HS-27A (cell line): ENCODE results near the gene BMPR2.
"Not testable (repeated sequence)": the region's sequence is repeated elsewhere in the genome, so short reads cannot be mapped to it uniquely, and the experiment has no call there.

Source experiments
- DNase-seq: peaks from one replicate; pipeline ENCODE4 v3.0.0-alpha.2; 2012; ENCODE audit warnings: low read depth, missing footprints

BMPR2 gene

DNA sequence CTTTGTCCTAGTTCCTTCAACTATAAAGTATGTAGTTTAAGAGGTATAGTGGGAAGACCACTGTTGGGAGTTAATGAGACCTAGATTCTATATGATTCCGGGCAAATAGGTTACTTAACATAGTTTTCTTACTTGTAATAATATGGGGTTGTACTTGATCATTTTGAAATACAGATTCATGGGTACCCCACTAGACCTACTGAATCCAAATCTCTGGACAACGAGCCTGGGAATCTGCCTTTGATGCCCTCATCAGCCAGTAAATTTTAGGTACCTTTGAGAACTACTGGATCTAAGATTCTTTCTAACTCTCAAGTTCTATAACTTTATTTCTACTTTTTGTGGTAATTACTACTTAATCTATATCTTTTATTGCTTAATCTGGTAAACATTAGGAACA, 6.6 kb downstream of the BMPR2 start:
- no peak for DNase-seq

DNA sequence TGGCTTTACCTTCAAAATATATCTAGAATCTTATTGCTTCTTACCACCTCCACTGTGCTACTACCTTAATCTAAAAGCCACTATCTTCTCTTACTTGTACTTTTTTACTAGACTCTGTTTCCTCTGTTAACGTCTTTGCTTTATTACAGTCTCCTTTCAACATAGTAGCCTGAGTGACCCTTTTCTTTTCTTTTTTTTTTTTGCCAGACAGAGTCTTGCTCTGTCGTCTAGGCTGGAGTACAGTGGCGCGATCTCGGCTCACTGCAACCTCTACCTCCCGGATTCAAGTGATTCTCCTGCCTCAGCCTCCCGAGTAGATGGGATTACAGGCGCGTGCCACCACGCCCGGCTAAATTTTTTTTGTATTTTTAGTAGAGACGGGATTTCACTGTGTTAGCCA, 10.4 kb downstream of the BMPR2 start:
- not testable (repeated sequence) for DNase-seq

DNA sequence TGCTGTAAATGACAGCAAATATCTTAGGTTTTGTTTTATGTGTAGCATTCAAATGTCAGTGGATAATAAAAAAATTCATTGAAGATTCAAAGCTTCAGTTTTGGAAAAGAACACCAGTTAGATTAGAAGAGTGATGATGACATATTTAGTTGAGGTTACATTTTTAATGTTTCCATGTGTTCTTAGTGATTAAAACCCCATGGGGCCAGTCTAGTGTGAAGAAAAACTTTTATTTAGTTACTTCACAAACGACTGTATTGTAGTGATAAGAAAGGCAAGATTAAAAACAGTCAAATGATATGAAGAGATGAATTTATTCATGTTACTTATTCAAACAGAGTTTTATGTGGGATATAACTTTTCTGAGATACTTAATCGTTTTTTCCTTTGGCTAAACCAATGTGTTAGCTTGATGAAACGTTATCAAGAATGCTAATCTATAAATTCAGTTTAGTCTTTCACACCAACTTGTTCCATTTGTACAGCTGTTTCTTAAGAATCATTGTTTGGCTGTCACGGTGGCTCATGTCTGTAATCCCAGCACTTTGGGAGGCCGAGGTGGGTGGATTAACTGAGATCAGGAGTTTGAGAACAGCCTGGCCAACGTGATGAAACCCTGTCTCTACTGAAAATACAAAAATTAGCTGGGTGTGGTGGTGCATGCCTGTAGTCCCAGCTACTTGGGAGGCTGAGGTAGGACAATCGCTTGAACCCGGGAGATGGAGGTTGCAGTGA, 11.6 kb downstream of the BMPR2 start:
- DNase-seq = no peak

DNA sequence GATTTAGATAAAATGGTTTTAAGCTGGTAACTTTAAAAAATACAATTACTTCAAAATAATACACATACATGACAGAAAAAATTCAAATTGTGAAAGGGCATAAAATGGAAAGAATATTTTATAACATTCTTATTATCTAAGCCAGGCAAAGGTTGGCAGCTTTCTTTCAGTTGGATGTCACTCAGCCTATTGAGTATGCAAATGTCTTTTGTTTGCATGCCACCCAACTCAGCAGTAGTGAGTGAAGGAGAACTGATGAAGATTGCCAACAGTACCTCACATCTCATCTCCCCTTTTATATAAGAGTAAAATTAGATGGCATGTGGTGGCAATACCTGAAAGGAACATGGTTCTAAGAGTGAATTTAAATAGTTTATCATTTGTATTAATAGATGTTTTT, 24.8 kb downstream of the BMPR2 start:
- DNase-seq = no peak

DNA sequence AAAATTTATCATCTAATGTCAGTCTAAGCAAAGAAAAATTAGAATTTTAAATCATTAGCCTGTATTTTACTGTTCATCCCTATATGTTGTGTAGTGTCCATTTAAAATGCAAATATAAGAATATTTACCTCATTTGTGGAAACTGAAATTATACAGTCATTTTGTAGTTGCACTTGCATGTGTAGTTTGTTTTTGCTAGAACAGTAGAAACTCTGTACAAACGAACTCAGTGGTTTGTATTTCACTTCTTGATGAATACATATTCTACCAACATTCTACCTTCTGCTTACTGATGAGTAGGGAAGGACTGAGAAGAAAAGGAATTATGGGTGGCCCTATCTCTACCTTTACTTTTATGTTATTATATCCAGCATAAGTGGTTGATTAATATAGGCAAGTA, 29.7 kb downstream of the BMPR2 start:
- no peak for DNase-seq

DNA sequence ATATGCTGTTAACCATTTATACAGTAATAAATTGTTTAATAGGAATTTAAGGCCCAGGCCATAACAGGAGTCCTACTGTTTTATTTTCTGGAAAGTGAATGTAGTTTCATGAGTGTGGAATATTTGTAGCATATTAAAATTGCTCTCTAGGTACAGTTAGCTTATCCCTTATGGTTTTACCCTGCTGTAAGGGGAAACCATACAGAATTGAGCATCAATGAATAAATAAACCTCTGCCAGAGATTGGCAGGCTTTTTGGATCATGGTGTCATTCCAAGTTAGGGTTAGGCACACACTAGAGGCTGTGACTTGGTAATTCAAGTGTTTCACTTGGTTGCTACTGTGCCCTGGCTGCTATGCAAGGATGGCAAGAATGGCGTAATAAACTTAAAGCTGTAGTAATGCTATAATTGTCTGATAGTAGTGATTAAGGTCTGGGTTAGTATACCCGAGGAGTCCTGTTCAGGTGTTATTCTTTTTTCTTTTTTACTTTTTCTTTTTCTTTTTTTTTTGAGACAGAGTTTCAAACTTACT, 30.4 kb downstream of the BMPR2 start:
- no peak for DNase-seq

DNA sequence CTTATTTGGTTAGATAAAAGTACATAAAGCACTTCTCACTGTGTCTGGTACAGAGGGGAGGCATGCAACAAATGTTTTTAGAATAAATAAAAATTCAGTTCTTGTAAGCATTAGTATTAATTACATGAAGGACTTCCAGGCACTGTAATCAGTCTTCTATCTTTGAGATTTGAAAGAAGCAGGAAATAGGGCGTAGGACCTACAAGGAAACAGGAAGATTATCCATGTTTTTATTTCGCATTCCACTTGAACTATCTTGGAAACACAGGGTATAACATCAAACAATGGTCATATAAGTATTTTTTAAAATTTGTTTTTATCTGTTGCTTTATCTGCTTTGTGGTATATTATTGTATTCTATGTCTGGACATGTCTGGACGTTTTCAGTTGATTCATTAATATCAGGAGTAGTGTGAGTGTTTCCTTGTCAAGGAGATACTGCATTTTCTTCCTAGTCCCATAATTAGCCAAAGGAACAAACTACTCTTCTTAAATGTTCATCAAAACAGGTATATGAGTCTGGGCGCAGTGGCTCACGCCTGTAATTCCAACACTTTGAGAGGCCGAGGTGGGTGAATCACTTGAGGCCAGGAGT, 32.5 kb downstream of the BMPR2 start:
- no peak for DNase-seq

DNA sequence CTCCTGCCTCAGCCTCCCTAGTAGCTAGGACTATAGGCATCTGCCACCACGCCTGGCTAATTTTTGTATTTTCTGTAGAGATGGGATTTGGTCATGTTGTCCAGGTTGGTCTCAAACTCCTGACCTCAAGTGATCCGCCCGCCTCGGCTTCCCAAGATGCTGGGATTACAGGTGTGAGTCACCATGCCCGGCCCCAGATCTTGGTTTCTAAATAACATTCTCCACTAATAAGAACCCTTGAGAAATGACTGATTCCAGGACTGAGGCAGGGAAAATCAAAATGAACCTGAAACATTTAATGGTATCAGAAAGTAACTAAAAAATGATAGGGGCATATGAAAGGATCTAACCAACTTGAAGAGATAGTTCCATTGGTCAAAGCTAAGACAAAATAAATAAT, 34.0 kb downstream of the BMPR2 start:
- DNase-seq = no peak

DNA sequence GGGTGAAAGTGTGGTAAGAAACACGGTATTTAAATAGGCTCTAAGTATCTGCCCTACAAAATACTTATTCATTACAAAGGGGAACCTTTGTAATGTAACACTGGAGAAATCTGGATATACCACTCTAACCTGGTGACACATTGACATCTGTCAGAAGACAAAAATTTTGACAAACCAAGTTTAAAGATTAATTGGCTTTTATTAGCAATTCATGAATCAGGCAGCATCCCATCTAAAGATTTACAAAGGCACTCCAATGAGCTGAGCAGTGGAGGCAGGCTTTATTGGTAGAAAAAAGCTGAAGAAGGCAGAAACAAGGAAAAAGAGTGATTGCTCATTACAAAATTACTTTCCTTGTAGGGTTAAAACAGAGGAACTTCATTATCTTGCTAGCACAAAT, 35.0 kb downstream of the BMPR2 start:
- no peak for DNase-seq

DNA sequence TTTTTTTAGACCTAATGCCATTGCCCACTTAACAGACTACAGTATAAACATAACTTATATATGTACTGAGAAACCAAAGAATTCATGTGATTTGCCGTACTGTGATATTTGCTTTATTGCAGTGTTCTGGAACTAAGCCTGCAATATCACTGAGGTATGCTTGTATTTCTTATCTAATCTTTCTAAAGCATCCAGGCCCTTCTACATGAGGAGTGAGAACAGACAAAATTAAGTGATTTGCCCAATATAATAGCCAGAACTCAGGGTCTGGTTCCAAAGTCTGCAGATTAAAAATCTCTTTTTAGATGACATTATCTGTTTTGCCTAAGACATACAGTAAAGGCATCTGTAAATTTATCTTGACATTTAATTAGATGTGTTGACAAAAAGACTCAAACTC, 41.9 kb downstream of the BMPR2 start:
- DNase-seq = no peak

DNA sequence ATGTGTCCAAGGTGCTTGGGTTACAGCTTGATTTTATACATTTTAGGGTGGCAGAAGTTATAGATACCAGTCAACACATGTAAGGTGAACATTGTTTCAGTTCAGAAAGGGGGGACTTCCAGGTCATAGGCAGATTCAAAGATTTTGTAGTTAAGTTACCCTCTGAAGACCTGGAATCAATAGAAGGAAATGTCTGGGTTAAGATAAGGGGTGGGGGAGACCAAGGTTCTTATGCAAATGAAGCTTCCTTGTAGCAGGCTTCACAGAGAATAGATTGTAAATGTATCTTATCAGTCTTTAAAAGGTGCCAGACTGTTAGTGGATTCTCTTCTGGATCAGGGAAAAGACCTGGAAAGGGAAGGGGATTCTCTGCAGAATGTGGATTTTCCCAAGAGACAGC, 42.4 kb downstream of the BMPR2 start:
- no peak for DNase-seq

DNA sequence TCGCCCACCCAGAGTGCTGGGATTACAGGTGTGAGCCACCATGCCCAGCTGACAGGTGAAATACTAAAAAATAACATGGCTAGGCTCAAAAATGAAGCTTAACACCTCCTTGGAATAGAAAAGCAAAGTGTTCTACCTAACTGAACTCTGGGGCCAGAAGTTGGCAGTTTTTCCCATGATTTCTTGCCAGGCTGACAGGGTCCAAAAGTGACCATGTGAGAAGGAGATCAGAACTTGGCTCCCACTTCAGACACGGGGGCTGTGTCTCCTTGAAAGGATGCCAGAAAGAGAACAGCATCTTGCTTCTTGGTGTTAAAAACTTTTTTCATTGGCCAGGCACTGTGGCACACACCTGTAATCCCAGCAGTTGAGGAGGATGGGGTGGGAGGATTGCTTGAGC, 47.0 kb downstream of the BMPR2 start:
- DNase-seq = no peak

DNA sequence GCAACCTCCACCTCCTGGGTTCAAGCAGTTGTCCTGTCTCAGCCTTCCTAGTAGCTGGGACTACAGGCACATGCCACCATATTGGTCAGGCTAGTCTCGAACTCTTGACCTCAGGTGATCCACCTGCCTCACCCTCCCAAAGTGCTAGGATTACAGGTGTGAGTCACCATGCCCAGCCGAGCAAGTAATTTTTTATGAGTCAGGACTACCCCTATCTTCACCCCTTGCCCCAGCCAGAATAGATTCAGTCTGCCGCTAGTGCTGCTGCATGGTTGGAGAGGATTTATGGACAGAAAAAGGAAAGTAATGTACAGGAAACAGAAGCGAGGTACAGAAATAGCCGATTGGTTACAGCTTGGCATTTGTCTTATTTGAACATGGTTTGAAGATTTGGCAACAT, 48.9 kb downstream of the BMPR2 start:
- no peak for DNase-seq

DNA sequence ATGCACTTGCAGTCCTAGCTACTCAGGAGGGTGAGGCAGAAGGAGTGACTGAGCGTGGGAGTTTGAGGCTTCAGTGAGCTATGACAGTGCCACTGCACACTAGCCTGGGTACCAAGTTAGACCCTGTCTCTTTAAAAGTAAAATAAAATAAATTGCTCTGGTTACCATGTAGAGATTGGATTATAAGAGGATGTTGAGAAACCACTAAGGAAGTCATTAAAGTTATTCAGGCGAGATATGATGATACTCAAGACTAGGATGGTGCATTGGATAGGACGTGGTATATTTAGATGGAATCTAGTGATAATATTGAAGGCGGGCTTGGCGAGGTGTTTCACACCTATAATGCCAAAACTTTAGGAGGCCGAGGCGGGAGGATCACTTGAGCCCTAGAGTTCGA, 50.6 kb downstream of the BMPR2 start:
- no peak for DNase-seq

DNA sequence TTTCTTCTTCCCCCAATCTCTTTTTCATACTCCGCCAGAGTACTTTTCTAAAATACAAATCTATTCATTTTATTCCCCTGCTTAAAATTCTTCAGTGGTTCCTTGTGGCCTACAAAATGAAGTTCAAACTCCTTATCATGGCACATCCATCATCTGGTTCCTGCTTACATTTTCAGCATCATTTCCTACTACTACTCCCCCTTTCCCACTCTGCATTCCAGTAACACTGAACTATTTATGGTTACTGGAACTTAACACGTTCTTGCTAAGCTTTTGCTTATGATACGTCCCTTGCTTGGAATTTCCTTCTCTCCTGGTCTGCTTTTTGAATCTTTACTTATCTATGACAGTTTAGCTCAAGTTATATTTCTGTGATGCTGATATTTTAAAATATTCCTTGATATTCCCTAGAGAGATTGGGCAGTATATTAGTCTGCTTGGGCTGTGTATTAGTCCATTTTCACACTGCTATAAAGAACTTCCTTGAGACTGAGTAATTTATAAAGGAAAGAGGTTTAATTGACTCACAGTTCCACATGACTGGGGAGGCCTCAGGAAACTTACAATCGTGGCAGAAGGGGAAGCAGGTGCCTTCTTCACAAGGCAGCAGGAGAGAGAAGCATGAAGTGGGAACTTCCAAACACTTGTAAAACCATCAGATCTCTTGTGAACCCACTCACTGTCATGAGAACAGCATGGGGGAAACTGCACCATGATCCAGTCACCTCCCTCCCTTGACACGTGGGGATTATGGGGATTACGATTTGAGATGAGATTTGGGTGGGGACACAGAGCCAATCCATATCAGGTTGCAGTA, 53.2 kb downstream of the BMPR2 start:
- DNase-seq = no peak

DNA sequence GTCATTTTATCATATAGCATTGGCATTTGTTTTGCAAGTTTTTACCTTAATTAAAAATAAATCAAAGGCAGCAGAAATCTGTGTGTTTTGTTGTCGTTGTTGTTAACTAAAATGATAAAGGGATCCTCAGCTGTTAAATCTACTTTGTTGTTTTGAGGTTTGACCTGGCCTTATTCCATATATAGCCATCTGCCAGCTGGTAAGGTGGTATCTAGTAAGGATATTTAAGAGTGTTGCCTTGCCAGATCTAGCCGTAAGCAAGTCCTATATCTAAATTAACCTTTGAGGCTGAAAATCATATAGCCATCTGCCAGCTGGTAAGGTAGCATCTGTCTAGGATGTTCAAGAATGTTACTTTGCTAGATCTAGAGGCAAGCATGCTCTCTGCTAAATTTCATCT, 56.6 kb downstream of the BMPR2 start:
- no peak for DNase-seq

DNA sequence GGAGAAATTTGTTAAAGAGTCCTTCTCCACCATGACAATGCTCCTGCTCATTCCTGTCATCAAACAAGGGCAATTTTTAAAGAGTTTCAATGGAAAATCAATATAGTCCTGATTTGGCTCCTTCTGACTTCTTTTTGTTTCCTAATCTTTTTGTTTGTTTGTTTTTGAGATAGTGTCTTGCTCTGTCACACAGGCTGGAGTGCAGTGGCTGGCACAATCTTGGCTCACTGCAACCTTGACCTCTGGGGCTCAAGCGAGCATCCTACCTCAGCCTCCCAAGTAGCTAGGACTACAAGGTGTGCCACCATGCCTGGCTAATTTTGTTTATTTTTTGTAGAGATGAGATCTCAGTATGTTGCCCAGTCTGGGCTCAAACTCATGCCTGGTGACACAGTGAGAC, 58.3 kb downstream of the BMPR2 start:
- DNase-seq = no peak

DNA sequence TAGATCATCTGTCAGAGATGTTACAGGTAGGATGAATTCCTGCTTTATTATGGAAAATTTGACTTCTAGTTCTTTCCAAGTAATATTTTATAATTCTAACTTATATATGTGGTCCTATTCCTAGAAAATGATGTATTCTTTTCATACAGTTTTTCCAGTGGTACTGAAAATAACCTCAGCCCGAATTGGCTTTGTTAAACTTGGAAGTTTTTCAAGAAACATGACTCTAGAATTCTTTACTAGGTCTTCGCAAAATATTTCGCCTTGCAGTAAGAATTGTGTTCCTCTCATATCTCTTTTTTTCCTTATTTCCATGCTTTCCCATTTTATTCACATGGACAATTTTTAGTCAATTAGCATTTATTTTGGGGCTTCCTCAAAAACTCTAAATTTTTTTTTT, 60.5 kb downstream of the BMPR2 start:
- no peak for DNase-seq

DNA sequence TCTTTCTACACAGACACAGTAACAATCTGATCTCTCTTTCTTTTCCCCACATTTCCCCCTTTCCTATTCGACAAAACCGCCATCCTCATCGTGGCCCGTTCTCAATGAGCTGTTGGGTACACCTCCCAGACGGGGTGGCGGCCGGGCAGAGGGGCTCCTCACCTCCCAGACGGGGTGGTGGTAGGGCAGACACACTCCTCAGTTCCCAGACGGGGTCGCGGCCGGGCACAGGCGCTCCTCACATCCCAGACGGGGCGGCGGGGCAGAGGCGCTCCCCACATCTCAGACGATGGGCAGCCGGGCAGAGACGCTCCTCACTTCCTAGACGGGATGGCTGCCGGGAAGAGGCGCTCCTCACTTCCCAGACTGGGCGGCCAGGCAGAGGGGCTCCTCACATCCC, 64.0 kb downstream of the BMPR2 start:
- DNase-seq = not testable (repeated sequence)

DNA sequence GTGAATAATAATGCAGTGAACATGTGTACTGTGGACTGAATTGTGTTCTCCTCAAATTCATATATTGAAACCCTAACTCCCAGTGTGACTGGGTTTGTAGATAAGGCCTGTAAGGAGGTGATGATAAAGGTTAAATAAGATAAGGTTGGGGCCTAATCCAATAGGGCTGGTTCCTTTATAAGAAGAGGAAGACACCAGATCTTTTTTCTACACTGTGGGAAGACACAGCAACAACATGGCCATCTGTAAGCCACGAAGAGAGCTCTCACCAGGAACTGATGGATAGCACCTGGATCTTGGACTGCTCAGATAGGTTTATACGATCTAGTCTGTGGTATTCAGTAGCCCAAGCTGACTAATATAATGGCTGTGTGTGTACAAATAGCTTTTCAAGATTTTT, 66.8 kb downstream of the BMPR2 start:
- DNase-seq = no peak

DNA sequence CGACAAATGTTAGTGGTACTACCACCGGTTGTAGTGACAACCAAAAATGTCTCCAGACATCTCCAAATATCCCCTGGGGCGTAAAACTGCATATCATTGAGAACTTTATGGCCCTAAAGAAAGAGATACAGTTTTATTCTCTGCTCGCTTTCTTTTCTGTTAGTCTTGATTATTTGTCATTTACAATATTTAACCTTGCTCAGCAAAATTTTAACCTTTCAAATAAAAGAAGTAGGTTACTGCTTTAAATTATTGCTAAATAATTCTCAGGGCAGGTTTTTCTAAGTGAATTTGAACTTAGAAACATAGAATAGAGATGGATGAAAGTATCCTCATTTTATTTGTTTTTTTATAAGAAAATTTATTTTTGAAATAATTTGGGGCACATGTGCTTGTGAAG, 67.9 kb downstream of the BMPR2 start:
- no peak for DNase-seq

DNA sequence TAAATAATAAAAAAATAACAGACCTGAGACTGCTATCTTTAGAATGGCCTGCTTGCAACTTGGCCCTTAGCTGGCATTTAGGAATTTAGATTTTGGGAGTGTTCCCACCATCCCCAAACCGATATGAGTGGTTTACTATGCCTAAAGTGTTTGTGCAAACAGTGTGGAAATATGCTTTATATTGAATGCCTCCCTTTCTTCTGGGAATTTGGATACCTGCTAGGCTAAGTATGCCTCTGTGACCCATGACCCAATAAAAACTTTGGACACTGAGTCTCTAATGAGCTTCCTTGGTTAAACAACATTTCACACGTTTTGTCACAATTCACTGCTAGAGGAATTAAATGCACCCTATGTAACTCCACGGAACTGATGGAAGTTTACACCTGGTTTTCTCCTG, 73.2 kb downstream of the BMPR2 start:
- DNase-seq = no peak

DNA sequence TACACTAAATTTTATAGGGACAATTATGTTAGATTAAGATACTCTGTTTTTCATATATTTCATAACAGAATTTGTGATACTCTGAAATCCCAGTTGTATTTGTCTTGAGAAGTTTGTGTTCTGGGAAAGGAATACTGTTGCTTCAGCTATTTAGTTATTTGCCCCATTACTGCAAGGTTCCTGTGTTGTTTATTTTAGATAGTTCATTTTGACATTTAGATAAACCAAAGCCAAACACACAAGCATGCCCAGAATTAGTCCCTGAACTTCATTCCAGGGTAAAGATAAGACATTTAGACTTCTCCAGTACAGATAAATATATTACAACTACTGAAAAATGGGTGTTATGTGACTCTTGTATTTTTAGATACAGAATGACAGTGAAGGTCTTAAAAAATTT, 74.7 kb downstream of the BMPR2 start:
- DNase-seq = no peak
